Brain pericyte (primary cell): ENCODE measurements around the gene STPG3.

Source experiments
- DNase-seq: peaks from one replicate; pipeline ENCODE4 v3.0.0-alpha.2; 2012; ENCODE audit warnings: low read depth, low spot score

Gene STPG3

DNA sequence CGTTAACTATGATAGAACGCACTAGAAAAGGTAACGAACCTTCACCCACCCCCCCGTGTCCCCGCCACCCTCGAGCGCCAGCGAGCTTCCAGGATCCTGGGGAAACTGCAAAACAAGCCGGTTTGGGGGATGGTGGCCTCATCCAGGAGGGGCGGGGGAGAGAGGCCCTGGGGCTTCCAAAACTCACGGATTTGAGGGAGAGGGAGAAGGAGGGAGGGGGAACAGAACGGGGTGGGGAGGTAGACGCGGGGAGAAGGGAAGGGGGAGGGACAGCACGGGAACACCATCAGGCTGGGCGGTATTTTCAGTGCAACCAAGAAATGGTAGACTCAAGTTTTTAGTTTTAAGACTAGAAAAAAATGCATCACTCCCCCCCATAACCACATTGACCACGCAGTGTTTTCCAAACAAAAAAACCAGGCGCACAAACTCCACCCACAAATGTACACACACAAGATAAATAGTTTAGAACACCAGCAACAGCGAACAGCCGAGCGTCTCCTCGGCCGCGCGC, 49.5 kb downstream of the STPG3 start:
- DNase-seq = no peak

GRCh38 chr9:137301081-137301947, 50.2 kb downstream of the STPG3 start:
- DNase-seq = no peak

- no peak for DNase-seq
Observed at GRCh38 chr9:137302118-137302448, 51.0 kb downstream of the STPG3 start, which contains the start of gene NRARP. NRARP (minus strand) TSS chr9:137302271; CDS start chr9:137301928, 343 bp downstream.

DNA sequence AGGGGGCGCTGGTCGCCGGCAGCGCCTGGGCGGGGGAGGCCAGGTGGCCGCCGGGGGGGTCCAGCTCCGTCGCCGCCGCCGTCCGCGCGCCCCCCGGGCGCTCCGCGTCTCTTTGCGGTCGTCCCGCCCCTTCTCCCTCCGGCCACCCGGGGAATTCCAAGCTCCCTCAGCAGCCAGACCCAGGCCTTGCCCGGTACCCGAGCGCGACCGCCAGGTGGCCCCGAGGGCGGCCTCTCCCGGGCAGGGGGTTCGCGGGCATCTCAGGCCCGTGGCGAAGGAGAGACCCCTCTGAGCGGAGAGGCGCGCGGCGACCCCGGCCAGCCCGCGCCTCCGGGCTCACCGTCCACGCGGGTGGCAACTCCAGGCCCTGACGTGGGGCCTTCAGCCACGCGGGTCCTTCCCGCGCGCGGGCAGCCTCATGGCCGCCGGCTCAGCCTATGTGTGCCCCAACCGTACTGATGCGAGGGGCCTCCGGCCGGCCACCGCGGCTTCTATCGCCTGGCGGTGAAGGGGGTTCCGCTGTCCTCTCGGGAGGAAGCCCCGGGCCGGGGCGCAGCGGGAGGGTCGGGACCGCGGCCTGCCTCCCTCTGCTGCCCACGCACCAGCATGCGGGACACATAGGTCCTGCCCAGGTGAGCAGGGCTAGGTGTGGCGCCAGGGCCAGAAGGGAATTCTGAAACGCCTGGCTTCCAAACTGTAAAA, 51.5 kb downstream of the STPG3 start:
- no peak for DNase-seq
